GM18505 (cell line): Measurements from ENCODE around the gene SURF1.

Experiments
- ATAC-seq: cut with Tn5 transposase; IDR thresholded peaks from one replicate; pipeline ENCODE4 v1.9.1; 2021; ENCODE audit not compliant: unreplicated experiment
- POLR2A ChIP-seq: IDR thresholded peaks from 4 replicates; pipeline ENCODE4 v1.6.1; 2011; ENCODE audit warnings: borderline replicate concordance; ENCODE audit not compliant: insufficient read depth, insufficient read length; ENCODE audit errors: extremely low read depth

SURF1 gene

DNA sequence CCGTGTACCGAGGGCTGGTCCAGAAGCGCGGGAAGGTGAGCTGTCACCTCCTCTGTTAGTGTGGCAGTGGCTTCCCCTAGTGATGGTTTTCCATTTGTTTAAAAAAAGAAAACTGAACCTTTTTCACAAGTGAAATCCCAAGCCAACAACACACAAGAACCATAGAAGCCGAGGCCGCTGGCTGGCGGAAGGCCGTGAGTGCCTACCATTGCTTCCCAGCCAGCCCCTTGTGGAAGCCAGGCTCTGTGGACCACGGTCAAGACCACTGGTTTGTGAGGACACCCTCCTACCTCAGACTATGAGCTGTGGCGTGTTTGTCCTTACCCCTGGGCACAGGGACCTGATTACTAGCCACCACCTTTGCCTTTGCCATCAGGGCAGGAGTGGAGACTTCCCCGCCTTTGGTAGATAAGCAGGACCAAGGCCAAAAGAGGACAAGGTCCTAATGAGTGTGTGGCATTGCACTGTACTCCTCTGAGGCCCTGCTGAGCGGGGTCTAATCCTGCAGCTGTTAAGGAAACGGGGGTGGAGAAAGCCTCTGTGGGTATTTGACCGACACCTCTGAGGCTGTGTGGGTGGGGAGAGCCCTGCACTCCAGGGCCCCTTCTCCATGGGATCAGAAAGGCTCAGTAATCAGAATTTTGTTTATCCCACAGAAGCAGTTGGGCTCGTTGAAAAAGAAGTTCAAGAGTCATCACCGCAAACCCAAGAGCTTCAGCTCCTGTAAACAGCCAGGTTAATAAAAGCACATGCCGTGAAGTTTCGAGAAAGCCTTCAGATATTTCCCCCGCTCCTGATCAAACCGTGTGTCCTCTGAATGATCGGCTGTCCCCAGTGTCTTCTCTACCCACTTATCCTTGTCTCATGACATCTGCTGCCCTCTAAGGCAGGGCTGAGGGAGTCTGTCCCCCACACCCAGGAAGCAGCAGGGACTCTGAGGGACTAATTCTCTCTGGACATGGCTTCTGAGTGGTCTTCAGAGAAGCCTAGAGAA, 4.4 kb upstream of the SURF1 start:
- no peak for TF ChIP-seq POLR2A
- ATAC-seq = no peak

GRCh38 chr9:133359399-133360175, 3.3 kb upstream of the SURF1 start:
- TF ChIP-seq POLR2A = no peak
- ATAC-seq = no peak

DNA sequence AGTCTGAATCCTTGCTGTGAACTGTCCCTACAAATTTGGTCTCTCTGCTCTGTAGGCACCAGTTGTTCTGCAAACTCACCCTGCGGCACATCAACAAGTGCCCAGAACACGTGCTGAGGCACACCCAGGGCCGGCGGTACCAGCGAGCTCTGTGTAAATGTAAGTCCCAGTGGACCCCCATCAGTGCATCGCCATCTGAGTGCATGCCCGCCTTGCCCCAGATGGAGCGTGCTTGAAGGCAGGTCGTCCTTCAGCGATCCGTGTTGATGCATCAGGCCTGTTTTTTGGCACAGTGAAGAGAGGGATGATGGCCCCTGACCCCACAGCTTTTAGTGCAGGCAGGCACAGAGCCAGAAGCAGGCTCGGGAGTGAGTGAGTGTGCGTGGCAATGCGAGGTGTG, 1.4 kb upstream of the SURF1 start:
- no peak for ATAC-seq
- TF ChIP-seq POLR2A = no peak

- TF ChIP-seq POLR2A = no peak
- ATAC-seq = peak; percentile 24
Measured at GRCh38 chr9:133355881-133356357, 368 bp downstream of the SURF1 start.

GRCh38 chr9:133354766-133355165, 1.5 kb downstream of the SURF1 start:
- TF ChIP-seq POLR2A = peak; percentile 27
- ATAC-seq = no peak

- ATAC-seq = no peak
- no peak for TF ChIP-seq POLR2A
Measured at GRCh38 chr9:133353548-133353947, 2.7 kb downstream of the SURF1 start.

GRCh38 chr9:133352635-133353340, 3.5 kb downstream of the SURF1 start:
- no peak for TF ChIP-seq POLR2A
- no peak for ATAC-seq

GRCh38 chr9:133351908-133352634, 4.2 kb downstream of the SURF1 start:
- no peak for TF ChIP-seq POLR2A
- no peak for ATAC-seq

DNA sequence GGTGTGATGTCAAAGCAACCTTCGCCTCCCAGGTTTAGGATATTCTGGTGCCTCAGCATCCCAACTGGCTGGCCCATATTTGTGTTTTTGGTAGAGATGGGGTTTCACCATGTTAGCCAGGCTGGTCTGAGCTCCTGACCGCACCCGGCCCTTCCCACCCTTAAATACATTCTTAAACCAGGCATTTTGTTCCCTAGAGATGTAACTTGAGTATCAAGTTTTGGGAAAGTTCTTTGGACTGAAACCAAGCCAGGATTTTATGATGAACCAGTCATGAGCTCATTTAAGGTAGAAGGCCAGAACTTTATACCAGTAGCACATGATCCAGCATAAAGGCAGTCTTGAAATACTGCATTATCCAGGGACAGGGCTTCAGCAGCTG, 4.8 kb downstream of the SURF1 start:
- ATAC-seq = no peak
- TF ChIP-seq POLR2A = no peak

DNA sequence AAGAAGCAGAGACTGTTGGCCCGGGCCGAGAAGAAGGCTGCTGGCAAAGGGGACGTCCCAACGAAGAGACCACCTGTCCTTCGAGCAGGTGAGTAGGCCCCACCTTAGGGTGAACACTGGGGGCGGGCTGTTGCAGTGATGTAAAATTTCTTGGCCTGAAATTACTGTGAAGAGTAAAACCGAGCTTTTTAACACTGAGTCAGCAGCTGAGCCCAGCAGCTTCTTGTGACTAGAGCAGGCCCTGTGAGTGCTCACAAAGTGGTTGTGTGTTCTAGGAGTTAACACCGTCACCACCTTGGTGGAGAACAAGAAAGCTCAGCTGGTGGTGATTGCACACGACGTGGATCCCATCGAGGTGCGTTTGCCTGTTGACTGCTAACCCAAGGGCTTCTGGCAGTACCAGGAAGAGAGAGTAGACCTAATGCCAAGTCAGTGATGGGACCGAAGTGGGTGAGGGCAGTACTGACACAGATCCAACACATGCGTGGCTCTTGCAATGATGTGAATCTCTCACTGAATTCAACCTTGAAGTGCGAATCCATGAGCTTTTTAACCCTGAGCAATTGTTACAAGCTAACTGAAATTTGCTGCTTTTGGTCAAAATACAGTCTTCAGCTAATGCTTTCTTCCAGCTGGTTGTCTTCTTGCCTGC, 6.2 kb downstream of the SURF1 start:
- TF ChIP-seq POLR2A = peak; percentile 23
- ATAC-seq = no peak

DNA sequence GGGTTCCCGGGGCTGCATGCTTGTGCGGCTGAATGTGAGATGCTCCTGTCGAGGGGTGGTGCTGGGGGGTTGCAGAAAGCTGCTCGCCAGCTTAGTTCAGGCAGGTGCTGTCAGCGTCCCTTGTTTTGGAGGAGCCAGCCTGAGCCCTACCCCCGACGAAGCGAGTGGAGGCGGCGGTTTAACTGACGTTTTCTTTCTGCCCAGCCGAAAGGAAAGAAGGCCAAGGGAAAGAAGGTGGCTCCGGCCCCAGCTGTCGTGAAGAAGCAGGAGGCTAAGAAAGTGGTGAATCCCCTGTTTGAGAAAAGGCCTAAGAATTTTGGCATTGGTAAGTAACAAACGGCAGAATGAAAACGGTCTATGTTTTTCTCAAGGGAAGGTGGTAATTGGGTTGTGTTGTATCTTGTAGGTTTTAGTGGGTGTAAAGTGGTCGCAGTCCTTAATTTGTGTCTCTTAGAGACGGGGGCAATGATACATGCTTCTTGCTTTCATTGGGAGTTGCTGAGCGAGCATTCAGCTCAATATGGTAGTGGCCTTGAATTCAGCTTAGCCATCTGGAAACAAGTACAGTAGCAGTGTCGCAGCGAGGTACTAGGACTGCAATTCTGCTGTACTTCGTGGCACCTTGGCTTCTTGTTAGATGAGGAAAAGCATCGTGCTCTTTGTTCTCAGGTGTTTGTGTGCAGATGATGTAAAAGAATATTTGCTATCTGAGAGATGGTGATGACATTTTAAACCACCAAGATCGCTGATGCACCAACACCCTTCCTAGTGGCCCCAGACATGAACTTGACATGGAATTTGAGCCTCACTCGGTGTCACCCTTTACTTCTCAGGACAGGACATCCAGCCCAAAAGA, 7.3 kb downstream of the SURF1 start:
- no peak for ATAC-seq
- no peak for TF ChIP-seq POLR2A
